AG04450 (cell line): ENCODE results near the gene ALG5. TPM values are rescaled to one million over a fixed set of nuclear protein-coding genes. Genes with fewer than 3 reads are reported as not detected.

Experiments
- CTCF ChIA-PET: fragments of 300-600, 350-600 bp; formaldehyde crosslinking; extraction: SDS; loops from one replicate; lab custom pipeline; 2022; ENCODE audit warnings: antibody characterized with exemption, inconsistent platforms; lab: Charles Lee
- POLR2A ChIA-PET: fragments of 350-600 bp; formaldehyde crosslinking; extraction: SDS; loops from one replicate; lab custom pipeline; 2021; ENCODE audit warnings: antibody characterized with exemption, inconsistent platforms; lab: Yijun Ruan, JAX
- DNase-seq: peaks from one replicate; pipeline ENCODE4 v3.0.0-alpha.2; 2011; ENCODE audit warnings: low read depth, low spot score
- H3K27ac ChIP-seq: one replicate; pipeline ENCODE4 v1.5.1; 2012; ENCODE audit warnings: low read depth, low read length, control low read depth
- H3K27me3 ChIP-seq: one replicate; pipeline ENCODE4 v1.6.0; 2012; ENCODE audit warnings: low read length; ENCODE audit not compliant: control insufficient read depth, insufficient read depth
- H3K4me3 ChIP-seq: 2 replicates; pipeline ENCODE4 v1.5.1; 2011; ENCODE audit warnings: mild to moderate bottlenecking, low read depth, low read length, control low read depth
- H3K9me3 ChIP-seq: 2 replicates; pipeline ENCODE4 v1.5.1; 2012; ENCODE audit warnings: low read length; ENCODE audit not compliant: control insufficient read depth, insufficient read depth
- CTCF ChIP-seq: IDR thresholded peaks from 2 replicates; pipeline ENCODE4 v1.5.1; 2011; ENCODE audit warnings: low read depth, low read length, control low read depth, inconsistent platforms
- polyA plus RNA-seq: library from polyadenylated mRNA; depleted of rRNA; stranded (reverse); fragments of >200 nt; gene quantifications from 2 replicates; pipeline ENCODE4 v1.2.3, GENCODE V29; 2011; rRNA removed

Gene ALG5
- polyA plus RNA-seq, 1 experiment: 51.6 TPM

GRCh38 chr13:36903925-36904595, 95.1 kb downstream of the ALG5 start:
- no peak for DNase-seq
- no peaks in the 10 kb centered on the region for H3K27me3 ChIP-seq
- no peak overlapping the region for H3K27ac ChIP-seq
- H3K9me3 ChIP-seq: no peaks in the 10 kb centered on the region
- H3K4me3 ChIP-seq: no peak overlapping the region
- TF ChIP-seq CTCF: no peak
- ChIA-PET CTCF (interaction anchor here (0.6 kb wide), 1 partner anchor 69 kb away, joined by 3 read pairs; no protein-coding TSS in a partner anchor), POLR2A (no interaction called here)

Other genes with a start within 250 kb of the ALG5 start
- gene RFXAP, start 180.1 kb downstream of the ALG5 start, polyA plus RNA-seq: 3.0 and 4.0 TPM in 2 replicates
- gene SMAD9, start 79.1 kb downstream of the ALG5 start, polyA plus RNA-seq: 4.7 and 5.3 TPM in 2 replicates
- 24.9 and 34.5 TPM in 2 replicates for gene EXOSC8, start 1.4 kb upstream of the ALG5 start, polyA plus RNA-seq
- gene SUPT20H, start 60.3 kb upstream of the ALG5 start, polyA plus RNA-seq: 66.7 and 80.6 TPM in 2 replicates
- gene CSNK1A1L, start 106.3 kb upstream of the ALG5 start, polyA plus RNA-seq: not detected in 2 replicates